Stimulated activated CD8-positive, alpha-beta memory T cell treated with anti-CD3 and anti-CD28 coated beads, Interleukin-4, amount 100 ng/mL, for 4 hours (primary cell): ENCODE measurements around the gene NOLC1.
"Not testable (repeated sequence)": the region's sequence is repeated elsewhere in the genome, so short reads cannot be mapped to it uniquely, and the experiment has no call there.

Source experiments
- DNase-seq, 2 donors: peaks; one replicate each; pipeline ENCODE4 v3.0.0-alpha.2; 2020; ENCODE audit warnings: low read depth in 2 of 2, low spot score in 1 of 2

NOLC1 gene

GRCh38 chr10:102153093-102153620, 968 bp downstream of the NOLC1 start:
- no peak for DNase-seq

- DNase-seq = no peak
These were observed 2.4 kb downstream of the NOLC1 start for GRCh38 chr10:102154466-102155116.

DNA sequence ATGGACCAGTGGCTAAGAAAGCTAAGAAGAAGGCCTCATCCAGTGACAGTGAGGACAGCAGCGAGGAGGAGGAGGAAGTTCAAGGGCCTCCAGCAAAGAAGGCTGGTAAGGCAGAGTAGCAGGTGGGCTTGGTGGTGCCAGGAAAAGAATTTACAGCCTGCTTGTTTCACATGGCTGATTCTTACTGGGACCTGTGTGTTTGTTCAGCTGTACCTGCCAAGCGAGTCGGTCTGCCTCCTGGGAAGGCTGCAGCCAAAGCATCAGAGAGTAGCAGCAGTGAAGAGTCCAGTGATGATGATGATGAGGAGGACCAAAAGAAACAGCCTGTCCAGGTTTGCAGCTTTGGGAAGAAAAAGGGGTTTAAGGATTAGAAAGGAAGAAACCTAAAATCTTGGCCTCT, 5.0 kb downstream of the NOLC1 start:
- no peak for DNase-seq

DNA sequence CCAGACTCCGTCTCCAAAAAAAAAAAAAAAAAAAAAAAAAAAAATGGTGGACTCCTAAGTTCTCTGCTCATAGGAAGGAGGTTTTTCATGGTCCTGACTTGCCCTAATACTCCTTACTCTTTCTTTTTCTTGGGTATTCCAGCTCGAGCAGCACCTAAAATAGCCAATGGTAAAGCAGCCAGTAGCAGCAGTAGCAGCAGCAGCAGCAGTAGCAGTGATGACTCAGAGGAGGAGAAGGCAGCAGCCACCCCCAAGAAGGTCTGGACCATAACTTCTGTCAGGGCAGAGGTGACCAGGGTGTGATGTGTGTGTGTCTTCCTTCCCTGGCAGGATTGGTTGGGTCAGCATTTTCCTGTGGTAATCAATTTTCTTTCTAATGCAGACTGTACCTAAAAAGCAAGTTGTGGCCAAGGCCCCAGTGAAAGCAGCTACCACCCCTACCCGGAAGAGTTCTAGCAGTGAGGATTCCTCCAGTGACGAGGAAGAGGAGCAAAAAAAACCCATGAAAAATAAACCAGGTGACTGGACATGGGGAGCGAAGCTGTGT, 6.9 kb downstream of the NOLC1 start:
- no peak for DNase-seq

- DNase-seq = no peak
These were observed 7.6 kb downstream of the NOLC1 start for GRCh38 chr10:102159831-102160230.

DNA sequence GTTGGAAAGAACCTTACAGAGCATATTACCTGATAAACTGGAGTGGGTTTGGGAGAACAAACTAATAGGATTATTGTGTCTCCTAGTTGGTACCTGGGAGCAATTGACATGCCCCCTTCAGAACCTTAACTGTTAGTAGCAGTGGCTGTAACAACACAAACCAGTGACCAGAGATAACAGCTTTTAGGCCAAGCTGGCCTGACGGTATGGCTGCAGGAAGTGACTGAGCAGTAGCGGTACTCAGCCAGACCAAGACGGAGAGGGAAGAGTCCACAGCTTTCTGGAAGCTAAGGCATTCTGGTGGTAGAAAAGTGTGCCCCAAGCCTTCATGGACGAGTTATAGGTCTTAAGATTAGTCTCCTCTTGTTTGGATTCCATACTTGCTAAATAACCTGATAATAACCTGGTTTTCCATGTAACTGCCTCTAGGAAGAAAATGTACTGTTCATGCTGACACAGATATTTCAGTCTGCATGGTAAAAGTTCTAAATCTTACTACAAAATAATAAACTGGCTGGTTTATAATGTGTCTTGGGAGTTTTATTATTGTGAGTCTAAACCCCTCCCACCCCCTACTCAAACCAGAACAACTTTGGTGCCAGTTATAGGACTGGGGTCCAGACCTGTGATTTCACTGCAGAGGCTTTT, 11.3 kb downstream of the NOLC1 start:
- no peak for DNase-seq

DNA sequence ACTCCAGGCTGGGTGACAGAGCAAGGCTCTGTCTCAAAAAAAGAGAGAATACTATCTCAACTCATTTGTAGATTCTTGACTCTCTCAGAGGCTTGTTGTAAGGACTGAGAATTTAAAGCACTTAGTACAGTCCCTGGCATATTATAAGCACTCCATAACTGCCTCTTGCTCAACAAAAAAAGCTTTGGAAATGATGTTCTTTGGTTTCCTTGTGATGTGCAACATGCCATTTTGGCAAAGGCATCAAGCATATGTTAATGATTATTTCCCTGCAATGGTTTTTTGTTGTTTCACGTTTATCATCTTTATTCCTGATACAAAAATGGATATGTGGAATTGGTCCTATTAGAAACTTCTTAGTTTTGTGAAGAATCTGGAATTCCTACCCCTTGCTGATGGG, 15.7 kb downstream of the NOLC1 start:
- no peak for DNase-seq

GRCh38 chr10:102170602-102171001, 18.4 kb downstream of the NOLC1 start:
- DNase-seq = no peak

DNA sequence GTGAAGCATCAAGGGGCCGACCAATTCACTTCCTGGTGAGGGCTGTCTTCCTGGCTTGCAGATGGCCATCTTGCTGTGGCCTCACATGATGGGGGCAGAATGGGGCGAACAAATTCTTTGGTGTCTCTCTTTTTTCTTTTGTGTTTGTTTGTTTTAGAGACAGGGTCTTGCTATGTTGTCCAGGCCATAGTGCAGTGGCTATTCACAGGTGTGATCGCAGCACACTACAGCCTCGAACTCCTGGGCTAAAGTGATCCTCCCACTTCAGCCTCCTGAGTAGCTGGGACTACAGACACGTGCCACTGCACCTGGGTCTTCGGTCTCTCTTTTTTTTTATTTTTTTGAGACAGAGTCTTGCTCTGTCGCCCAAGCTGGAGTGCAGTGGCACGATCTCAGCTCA, 20.1 kb downstream of the NOLC1 start:
- no peak for DNase-seq

GRCh38 chr10:102175415-102175814, 23.2 kb downstream of the NOLC1 start:
- no peak for DNase-seq

DNA sequence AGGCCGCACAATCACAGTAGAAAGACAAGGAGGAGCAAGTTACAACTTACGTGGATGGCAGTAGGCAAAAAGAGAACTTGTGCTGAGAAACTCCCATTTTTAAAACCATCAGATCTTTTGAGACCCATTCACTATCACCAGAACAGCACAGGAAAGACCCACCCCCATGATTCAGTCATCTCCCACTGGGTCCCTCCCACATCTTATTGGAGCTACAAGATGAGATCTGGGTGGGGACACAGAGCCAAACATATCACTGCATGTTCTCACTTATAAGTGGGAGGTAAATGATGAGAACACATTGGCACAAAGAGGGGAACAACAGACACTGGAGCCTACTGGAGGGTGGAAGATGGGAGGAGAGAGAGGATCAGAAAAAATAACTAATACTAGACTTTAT, 32.4 kb downstream of the NOLC1 start:
- DNase-seq = no peak

- DNase-seq = no peak
These were observed 33.1 kb downstream of the NOLC1 start for GRCh38 chr10:102185272-102185671.

DNA sequence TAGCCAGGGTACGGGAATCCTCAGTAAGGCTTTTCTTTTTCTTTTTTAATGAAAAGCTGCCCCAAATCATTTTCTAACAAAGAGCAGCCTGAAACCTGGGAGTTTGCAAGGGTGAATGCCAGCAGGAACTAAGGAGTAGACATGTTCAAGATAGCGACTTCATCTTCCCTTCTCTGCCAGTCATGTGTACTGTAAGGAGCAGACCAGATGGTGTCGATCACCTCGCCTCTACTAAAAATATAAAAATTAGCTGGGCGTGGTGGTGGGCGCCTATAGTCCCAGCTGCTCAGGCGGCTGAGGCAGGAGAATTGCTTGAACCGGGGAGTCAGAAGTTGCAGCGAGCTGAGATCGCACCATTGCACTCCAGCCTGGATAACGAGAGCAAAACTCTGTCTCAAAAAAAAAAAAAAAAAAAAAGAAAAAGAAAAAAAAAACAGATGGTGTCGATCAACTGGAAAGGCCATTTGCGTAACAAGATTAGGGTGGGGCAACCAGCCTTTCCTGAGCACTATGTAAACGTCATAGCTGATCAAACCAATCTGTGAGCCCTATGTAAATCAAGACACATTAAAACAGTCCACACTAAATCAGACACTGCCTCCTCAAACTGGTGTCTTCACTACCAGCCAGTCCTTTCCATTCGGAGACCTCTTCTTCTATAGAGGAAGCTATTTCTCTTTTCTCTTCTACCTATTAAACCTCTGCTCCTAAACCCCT, 33.8 kb downstream of the NOLC1 start:
- no peak for DNase-seq

GRCh38 chr10:102188298-102188940, 36.2 kb downstream of the NOLC1 start:
- no peak for DNase-seq

DNA sequence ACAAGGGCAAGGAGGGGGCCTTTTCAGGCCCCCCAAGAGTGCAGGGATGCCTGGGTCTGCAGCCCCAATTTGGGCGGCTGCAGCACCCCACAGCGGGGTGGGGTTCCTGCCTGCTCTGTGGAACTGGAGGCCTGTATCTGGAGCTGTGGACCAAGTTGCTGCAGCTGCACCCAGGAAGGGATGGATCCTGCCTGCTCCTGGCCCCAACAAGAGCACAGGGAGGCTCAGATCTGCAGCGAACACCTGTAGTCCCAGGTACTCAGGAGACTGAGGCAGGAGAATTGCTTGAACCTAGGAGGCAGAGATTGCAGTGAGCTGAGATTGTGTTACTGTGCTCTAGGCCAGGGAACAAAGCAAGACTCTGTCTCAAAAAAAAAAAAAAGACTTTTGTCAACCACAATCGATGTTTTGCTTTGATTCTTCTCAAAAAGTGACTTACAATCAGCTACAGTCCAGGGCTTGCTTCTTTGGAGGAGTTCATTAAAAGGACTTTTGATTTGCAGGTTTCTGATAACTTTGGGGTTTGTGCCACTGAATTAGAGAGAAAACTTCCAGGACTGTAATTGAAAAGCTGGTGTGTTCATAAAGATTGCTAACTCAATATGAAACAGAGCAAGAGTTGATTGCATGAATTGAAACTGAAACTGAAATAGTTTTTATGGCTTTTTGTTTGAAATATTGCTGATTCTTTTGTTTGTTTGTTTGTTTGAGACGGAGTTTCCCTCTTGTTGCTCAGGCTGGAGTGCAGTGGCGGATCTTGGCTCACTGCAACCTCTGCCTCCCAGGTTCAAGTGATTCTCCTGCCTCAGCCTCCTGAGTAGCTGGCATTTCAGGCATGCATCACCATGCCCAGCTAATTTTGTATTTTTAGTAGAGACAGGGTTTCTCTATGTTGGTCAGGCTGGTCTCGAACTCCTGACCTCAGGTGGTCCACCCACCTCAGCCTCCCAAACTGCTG, 37.0 kb downstream of the NOLC1 start:
- not testable (repeated sequence) for DNase-seq

- no peak for DNase-seq
These were observed 39.8 kb downstream of the NOLC1 start for GRCh38 chr10:102191956-102192355.

- no peak for DNase-seq
These were observed 43.2 kb downstream of the NOLC1 start for GRCh38 chr10:102195296-102195870.

GRCh38 chr10:102196893-102197292, 44.7 kb downstream of the NOLC1 start:
- DNase-seq = no peak

DNA sequence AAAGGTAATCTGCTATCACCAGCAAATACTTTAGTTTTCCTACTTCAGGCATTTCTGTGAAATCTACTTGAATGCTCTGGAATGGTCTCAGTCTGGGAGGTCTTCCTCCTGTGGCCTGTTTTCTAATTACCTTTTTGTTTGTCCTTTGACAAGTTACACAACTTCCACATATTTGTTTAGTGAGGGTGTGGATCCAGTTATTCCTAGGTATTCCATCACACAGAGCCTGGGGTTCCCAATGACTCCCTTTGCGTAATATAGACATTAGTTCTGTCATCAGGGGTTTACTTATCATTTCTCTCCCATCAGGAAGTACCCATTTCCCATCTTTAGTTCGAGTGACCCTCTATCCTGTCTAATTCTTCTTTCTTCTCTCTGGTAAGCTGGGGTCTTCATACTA, 45.8 kb downstream of the NOLC1 start:
- no peak for DNase-seq
